NCI-H1694 treated with DMSO at 0.1 percent for 48 hours (cell line): Measurements from ENCODE around the gene PEAR1.

Experiments
- DNase-seq: peaks from one replicate; lab custom pipeline; 2025; lab: John Stamatoyannopoulos, UW

Gene PEAR1

GRCh38 chr1:156963621-156964020, 70.1 kb downstream of the PEAR1 start:
- no peak for DNase-seq

GRCh38 chr1:156964441-156964840, 70.9 kb downstream of the PEAR1 start:
- no peak for DNase-seq
